A673 (cell line): ENCODE measurements around the gene COL13A1.

Source experiments
- EZH2 ChIP-seq: fragments of 200-600 bp; sonication (generic); IDR thresholded peaks from 2 replicates; pipeline ENCODE4 v1.6.1; 2017; ENCODE audit warnings: borderline replicate concordance, low read depth, mild to moderate bottlenecking, mixed read lengths, antibody characterized with exemption, low read length; ENCODE audit not compliant: poor library complexity, severe bottlenecking
- TF ChIP-seq, protein P1 (sequence below): fragments of 300-800, 200-600 bp; sonication (generic); conservative IDR thresholded peaks from 2 replicates; pipeline ENCODE4 v1.5.1; 2017; ENCODE audit warnings: low read depth, mild to moderate bottlenecking, antibody characterized with exemption, low read length, moderate library complexity, mixed read lengths

DNA sequence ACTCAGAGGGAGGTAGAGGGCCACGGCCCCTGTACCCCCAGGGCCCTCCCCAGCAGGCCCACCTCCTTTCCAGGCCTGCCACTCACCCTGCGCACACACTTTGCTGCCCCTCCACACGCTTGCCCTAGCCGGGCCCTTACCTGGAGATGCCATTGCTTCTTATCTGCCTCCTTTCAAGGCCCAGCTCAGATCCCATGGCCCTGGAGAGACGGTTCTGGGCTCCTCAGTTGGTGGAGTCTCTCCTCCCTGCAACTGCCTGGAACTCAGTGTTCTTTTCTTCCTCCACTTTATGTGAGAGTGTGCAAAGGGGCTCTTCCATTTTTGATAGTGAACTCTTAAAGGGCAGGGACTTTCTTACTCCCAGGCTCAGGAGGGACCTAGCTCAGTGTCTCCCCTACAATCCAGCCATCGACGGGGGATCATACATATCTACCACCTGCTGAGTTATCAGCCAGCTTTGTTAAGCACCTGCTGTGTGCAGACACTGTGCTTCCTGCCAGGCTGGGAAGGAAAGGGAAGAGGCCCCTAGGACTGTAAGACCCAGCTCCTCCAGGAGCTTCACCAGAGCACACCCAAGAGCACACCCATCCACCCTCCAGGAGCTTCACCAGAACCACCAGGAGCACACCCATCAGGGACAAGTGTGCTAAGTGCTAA is 161.6 kb downstream of the COL13A1 start:
- TF ChIP-seq, protein P1, sequence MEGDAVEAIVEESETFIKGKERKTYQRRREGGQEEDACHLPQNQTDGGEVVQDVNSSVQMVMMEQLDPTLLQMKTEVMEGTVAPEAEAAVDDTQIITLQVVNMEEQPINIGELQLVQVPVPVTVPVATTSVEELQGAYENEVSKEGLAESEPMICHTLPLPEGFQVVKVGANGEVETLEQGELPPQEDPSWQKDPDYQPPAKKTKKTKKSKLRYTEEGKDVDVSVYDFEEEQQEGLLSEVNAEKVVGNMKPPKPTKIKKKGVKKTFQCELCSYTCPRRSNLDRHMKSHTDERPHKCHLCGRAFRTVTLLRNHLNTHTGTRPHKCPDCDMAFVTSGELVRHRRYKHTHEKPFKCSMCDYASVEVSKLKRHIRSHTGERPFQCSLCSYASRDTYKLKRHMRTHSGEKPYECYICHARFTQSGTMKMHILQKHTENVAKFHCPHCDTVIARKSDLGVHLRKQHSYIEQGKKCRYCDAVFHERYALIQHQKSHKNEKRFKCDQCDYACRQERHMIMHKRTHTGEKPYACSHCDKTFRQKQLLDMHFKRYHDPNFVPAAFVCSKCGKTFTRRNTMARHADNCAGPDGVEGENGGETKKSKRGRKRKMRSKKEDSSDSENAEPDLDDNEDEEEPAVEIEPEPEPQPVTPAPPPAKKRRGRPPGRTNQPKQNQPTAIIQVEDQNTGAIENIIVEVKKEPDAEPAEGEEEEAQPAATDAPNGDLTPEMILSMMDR, result no peak
- no peak for TF ChIP-seq EZH2
